Epithelial cell of esophagus (primary cell): ENCODE data around the gene PARVG.

Experiments used
- DNase-seq: peaks from one replicate; pipeline ENCODE4 v3.0.0; 2010; ENCODE audit warnings: low read depth
- H3K4me3 ChIP-seq: 2 replicates; pipeline ENCODE4 v1.5.1; 2011; ENCODE audit warnings: mild to moderate bottlenecking, low read length, control low read depth
- CTCF ChIP-seq: IDR thresholded peaks from 2 replicates; pipeline ENCODE4 v1.5.1; 2011; ENCODE audit warnings: low read depth, mild to moderate bottlenecking, low read length, control low read depth, inconsistent platforms; ENCODE audit not compliant: insufficient read depth; ENCODE audit errors: missing control alignments

The PARVG gene

GRCh38 chr22:44205516-44206329 is 25.0 kb downstream of the PARVG start:
- no peak for DNase-seq
- TF ChIP-seq CTCF = no peak
- no peak overlapping the region for H3K4me3 ChIP-seq

DNA sequence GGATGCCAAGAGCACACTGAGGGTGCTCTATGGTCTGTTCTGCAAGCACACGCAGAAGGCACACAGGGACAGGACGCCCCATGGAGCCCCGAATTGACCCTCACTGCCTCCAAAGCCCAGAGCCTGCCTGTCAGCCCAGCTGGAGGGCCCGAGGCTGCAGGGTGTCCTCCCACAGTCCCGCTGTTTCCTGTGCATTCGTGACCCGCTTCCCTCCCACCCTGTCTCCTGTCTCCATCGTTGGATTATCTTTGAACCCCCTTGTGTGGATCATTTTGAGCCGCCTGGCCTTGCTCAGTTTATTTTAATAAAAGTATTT is 25.6 kb downstream of the PARVG start:
- TF ChIP-seq CTCF = no peak
- no peak overlapping the region for H3K4me3 ChIP-seq

DNA sequence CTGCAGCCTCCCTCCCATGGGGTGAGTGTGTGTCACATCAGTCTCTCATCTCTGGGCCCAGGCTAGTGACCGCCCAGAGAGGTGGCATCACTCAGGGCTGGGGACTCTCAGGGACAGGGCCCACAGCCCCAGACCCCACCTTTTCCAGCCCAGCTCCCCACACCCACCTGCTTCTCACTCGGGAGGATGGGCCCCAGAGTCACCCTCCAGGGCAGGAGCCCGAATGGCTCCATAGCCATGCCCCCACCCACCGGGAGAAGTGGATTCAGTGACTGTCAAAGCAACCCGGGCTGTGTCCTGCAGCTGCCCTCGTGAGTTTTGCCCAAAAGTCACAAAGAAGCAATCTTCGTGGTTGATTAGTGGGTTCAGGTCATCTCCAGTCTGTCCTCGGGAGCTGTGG is 26.0 kb downstream of the PARVG start:
- no peak for TF ChIP-seq CTCF
- H3K4me3 ChIP-seq = no peak overlapping the region
- DNase-seq = no peak

More for the DNA sequence above, 25.6 kb downstream of the PARVG start:
- no peak for DNase-seq

GRCh38 chr22:44207173-44207980 is 26.7 kb downstream of the PARVG start:
- no peak for TF ChIP-seq CTCF
- DNase-seq = no peak

DNA sequence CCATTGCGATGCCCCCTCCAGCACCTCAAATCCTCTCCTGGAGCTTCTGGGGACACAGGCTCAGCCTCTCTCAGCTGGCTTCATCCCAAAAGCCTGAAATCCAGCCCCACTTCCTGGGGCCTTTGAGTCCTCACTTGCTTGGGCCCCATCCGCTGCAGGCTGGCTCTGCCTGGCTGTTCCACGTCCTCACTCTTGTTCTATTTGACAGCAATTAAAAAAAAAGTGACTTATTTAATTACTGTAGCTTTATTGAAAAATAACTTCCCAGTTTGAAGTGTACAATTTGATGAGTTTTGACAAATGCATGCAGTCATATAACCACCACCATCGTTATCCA is 27.2 kb downstream of the PARVG start:
- TF ChIP-seq CTCF = no peak

More at GRCh38 chr22:44207173-44207980, 26.7 kb downstream of the PARVG start:
- no peak overlapping the region for H3K4me3 ChIP-seq

GRCh38 chr22:44209343-44209742 is 28.6 kb downstream of the PARVG start:
- no peak for DNase-seq
- no peak overlapping the region for H3K4me3 ChIP-seq
- no peak for TF ChIP-seq CTCF

More for the DNA sequence above, 27.2 kb downstream of the PARVG start:
- no peak for DNase-seq
- no peak overlapping the region for H3K4me3 ChIP-seq
